Tibial nerve (tissue), 3 donors: Measurements from ENCODE around the gene PCBP3.

Experiments used
- CTCF ChIP-seq, 5 experiments: fragments of 200-600 bp in 3 of 5; fragments of 450-650 bp in 2 of 5; sonication (generic) in 3 of 5; IDR thresholded peaks; one replicate each; pipeline ENCODE4 v1.5.1; 2016 to 2019; ENCODE audit warnings: antibody characterized with exemption in 5 of 5, mild to moderate bottlenecking in 3 of 5, moderate library complexity in 2 of 5
- POLR2A ChIP-seq, 2 donors: fragments of 450-650 bp; IDR thresholded peaks; one replicate each; pipeline ENCODE4 v1.6.1; 2017; ENCODE audit warnings: antibody characterized with exemption in 2 of 2, mild to moderate bottlenecking in 2 of 2, moderate library complexity in 2 of 2

GRCh38 chr21:45959779-45960390 lies 316.4 kb downstream of the PCBP3 start:
- TF ChIP-seq CTCF (IDR thresholded peaks at IDR 0.05), result no peak
- TF ChIP-seq POLR2A (IDR thresholded peaks at IDR 0.05), result no peak
